MCF 10A (cell line): ENCODE measurements around the gene KMT2B. TPM values are rescaled to one million over a fixed set of nuclear protein-coding genes. Genes with fewer than 3 reads are reported as not detected.

Source experiments
- BruUV-seq: library from RNA; stranded (reverse); fragments of 400-500 nt; replicated peaks from 2 replicates; lab custom pipeline; 2021; lab: Mats Ljungman, UMichigan
- CTCF ChIA-PET: fragments of 300-600 bp; sonication (Branson Sonifier 250); formaldehyde crosslinking; extraction: SDS; loops from one replicate; lab custom pipeline; 2021; ENCODE audit warnings: antibody characterized with exemption, inconsistent platforms; lab: Yijun Ruan, JAX
- POLR2A ChIA-PET: fragments of 300-600, 350-650 bp; sonication (Branson Sonifier 250); formaldehyde crosslinking; extraction: SDS; loops from one replicate; lab custom pipeline; 2020; ENCODE audit warnings: antibody characterized with exemption, inconsistent platforms; lab: Yijun Ruan, JAX
- DNase-seq: peaks from one replicate; pipeline ENCODE4 v3.0.0-alpha.2; 2018; ENCODE audit not compliant: unreplicated experiment
- H3K27ac Mint-ChIP-seq: one replicate; pipeline ENCODE4 v1.8.0; 2022; ENCODE audit warnings: mild to moderate bottlenecking, low read depth, mixed read lengths; ENCODE audit not compliant: unreplicated experiment
- H3K27me3 Mint-ChIP-seq: one replicate; pipeline ENCODE4 v1.8.0; 2022; ENCODE audit warnings: mixed read lengths; ENCODE audit not compliant: insufficient read depth, unreplicated experiment
- H3K36me3 Mint-ChIP-seq: one replicate; pipeline ENCODE4 v1.8.0; 2022; ENCODE audit warnings: mild to moderate bottlenecking, moderate library complexity, mixed read lengths; ENCODE audit not compliant: insufficient read depth, unreplicated experiment
- H3K4me1 Mint-ChIP-seq: one replicate; pipeline ENCODE4 v1.8.0; 2022; ENCODE audit warnings: mixed read lengths; ENCODE audit not compliant: insufficient read depth, unreplicated experiment
- H3K4me3 Mint-ChIP-seq: one replicate; pipeline ENCODE4 v1.8.0; 2022; ENCODE audit warnings: mild to moderate bottlenecking, moderate library complexity, mixed read lengths; ENCODE audit not compliant: unreplicated experiment
- H3K9me3 Mint-ChIP-seq: one replicate; pipeline ENCODE4 v1.8.0; 2022; ENCODE audit warnings: mixed read lengths; ENCODE audit not compliant: unreplicated experiment
- intact Hi-C: fragments of 100-400 bp; cut with micrococcal nuclease; formaldehyde crosslinking; loops from 2 replicates; pipeline ENCODE4 v1.14.1; 2022
- total RNA-seq: library from RNA; stranded (reverse); gene quantifications from 2 replicates; pipeline ENCODE4 v1.2.3, GENCODE V29; 2022
- TF ChIP-seq, protein P1 (sequence below): fragments of 200-600 bp; IDR thresholded peaks from one replicate; pipeline ENCODE4 v1.8.0; 2022; ENCODE audit warnings: antibody characterized with exemption, mild to moderate bottlenecking; ENCODE audit not compliant: unreplicated experiment

The KMT2B gene
- total RNA-seq, 1 experiment from 2014 or later: 36.0 TPM

DNA sequence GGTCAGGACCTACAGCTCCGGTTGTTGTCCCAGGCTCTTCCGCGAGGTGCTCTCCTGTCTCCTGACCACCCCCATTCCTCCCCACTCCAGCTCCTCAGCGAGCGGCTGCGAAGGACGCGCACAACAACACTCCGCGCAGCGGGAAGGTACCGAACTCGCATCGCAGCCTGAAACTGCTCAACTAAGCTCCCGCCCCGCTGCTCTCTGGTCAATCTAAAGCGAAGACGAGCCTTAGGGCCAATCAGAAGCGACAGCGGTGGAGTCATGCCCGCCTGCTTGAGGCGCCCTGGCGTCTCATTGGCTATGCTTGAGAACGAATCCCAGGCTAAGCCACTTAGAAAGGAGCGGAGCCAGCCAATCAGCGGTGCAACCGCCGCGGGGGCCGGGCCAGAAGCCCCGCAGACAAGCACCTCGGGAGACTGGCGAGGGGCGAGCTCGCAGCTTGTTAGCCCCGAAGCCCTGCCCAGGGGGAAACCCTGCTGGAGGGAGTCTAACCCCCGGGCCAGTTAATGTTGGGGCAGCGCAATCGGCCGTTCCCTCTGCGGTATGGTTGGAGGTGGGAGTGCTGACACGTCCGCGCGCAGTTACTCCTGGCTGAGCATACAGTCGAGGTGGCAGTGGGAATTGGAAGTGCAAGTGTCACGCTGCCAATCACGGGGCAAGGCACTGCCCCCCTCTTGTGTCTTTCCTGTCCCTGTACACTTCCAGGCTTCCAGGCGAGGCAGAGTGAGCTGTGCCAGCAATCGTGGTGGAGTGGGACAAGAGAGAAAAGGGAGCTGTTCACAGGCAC, 15.4 kb upstream of the KMT2B start:
- TF ChIP-seq, protein P1, sequence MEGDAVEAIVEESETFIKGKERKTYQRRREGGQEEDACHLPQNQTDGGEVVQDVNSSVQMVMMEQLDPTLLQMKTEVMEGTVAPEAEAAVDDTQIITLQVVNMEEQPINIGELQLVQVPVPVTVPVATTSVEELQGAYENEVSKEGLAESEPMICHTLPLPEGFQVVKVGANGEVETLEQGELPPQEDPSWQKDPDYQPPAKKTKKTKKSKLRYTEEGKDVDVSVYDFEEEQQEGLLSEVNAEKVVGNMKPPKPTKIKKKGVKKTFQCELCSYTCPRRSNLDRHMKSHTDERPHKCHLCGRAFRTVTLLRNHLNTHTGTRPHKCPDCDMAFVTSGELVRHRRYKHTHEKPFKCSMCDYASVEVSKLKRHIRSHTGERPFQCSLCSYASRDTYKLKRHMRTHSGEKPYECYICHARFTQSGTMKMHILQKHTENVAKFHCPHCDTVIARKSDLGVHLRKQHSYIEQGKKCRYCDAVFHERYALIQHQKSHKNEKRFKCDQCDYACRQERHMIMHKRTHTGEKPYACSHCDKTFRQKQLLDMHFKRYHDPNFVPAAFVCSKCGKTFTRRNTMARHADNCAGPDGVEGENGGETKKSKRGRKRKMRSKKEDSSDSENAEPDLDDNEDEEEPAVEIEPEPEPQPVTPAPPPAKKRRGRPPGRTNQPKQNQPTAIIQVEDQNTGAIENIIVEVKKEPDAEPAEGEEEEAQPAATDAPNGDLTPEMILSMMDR: no peak
- CTCF ChIA-PET: interaction anchor here (0.5 to 2.2 kb wide), 5 partner anchors 8 to 234 kb away, joined by 3 to 7 read pairs (median 4); no protein-coding TSS in a partner anchor
- peak; percentile 98 for DNase-seq
- Mint-ChIP-seq H3K36me3 (no peaks in the 10 kb centered on the region), H3K9me3 (no peaks in the 10 kb centered on the region), H3K27me3 (no peaks in the 10 kb centered on the region), H3K4me3 (peak overlapping the region; percentile 79), H3K27ac (peak overlapping the region; percentile 37), H3K4me1 (peaks cover 5% of the 10 kb centered on the region)
- BruUV-seq: no TSS peak
- POLR2A ChIA-PET: interaction anchor here (1.0 to 2.3 kb wide), 2 partner anchors 54 to 58 kb away, joined by 4 to 10 read pairs; partner anchors contain the start of gene COX6B1
- intact Hi-C loops: no loop called here

GRCh38 chr19:35703343-35703742, 14.5 kb upstream of the KMT2B start:
- Mint-ChIP-seq H3K27me3 (no peaks in the 10 kb centered on the region), H3K27ac (no peak overlapping the region), H3K9me3 (no peaks in the 10 kb centered on the region), H3K36me3 (no peaks in the 10 kb centered on the region), H3K4me1 (peaks cover 5% of the 10 kb centered on the region), H3K4me3 (peak overlapping the region; percentile 79)
- ChIA-PET CTCF (interaction anchor here (0.5 to 2.2 kb wide), 4 partner anchors 9 to 235 kb away, joined by 3 to 7 read pairs (median 4); no protein-coding TSS in a partner anchor), POLR2A (interaction anchor here (0.6 to 2.3 kb wide), 3 partner anchors 55 to 436 kb away, joined by 3 to 10 read pairs (median 4); partner anchors contain the start of gene COX6B1)
- DNase-seq: no peak
- TF ChIP-seq, protein P1: no peak
- intact Hi-C loops: no loop called here
- no TSS peak for BruUV-seq

DNA sequence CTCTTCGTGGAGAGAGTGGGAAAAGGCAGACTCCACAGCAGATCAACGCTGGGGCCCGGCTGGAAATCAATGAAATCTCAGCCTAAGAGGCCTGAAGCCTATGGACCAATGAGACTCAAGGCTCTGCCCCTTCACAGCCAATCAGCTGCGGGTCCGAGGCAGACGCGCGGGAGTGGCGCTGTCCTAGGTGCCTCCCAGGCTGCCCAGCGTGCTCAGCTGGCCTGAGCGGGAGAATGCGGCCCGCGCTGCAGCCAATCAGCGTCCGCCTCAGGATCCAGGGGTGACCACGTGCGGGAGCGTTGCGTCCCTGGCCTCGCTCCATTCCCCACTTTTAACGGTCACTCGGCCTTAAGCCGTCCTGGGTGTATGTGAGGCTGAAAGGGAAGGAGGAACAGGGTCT, 13.6 kb upstream of the KMT2B start, which contains the start of gene ZBTB32:
ZBTB32 (plus strand) TSS at position 341 of the 400 bp plus-strand sequence. CDS start 10,069 bp downstream, outside the sequence.
- DNase-seq: no peak
- POLR2A ChIA-PET: interaction anchor here (1.2 kb wide), 1 partner anchor 60 kb away, joined by 4 read pairs; no protein-coding TSS in a partner anchor
- Mint-ChIP-seq H3K27ac (no peak within 1 kb of the TSS), H3K36me3 (no peaks in the 10 kb centered on the region), H3K9me3 (no peaks in the 10 kb centered on the region), H3K4me1 (peaks cover 5% of the 10 kb centered on the region), H3K4me3 (no peak within 1 kb of the TSS), H3K27me3 (no peaks in the 10 kb centered on the region)
- TF ChIP-seq, protein P1: no peak
- CTCF ChIA-PET: interaction anchor here (0.6 to 2.2 kb wide), 2 partner anchors 10 to 284 kb away, joined by 4 to 7 read pairs; no protein-coding TSS in a partner anchor
- no TSS peak for BruUV-seq
- intact Hi-C loops: no loop called here

DNA sequence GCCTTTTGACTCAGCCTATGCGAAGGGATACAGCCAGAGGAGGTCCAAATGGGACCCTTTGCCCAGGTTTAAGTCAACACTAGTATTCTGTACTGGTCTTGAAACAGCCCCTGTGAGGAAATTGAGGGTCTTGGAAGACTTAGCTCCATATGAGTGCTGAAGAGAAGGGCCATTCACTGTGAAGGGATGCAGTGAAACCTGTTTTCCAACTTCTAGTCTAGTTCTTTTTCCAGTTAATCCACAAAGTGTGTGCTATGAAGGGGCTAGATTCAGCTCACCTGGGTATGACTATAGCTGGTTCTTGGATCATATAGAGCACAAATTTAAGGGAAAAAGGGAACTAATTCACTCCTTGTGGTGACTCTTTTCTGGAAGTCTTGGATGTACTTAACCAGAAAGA, 9.4 kb upstream of the KMT2B start:
- TF ChIP-seq, protein P1: no peak
- Mint-ChIP-seq H3K4me3 (no peak overlapping the region), H3K27me3 (no peaks in the 10 kb centered on the region), H3K9me3 (no peaks in the 10 kb centered on the region), H3K4me1 (peaks cover 4% of the 10 kb centered on the region), H3K27ac (no peak overlapping the region), H3K36me3 (no peaks in the 10 kb centered on the region)
- no TSS peak for BruUV-seq
- DNase-seq: no peak
- intact Hi-C loops: no loop called here
- POLR2A ChIA-PET: no interaction called here
- CTCF ChIA-PET: interaction anchor here (0.7 to 1.7 kb wide), 5 partner anchors 12 to 224 kb away, joined by 3 to 5 read pairs (median 3); no protein-coding TSS in a partner anchor
